Calu3 (cell line): ENCODE data around the gene MFN1. TPM values are rescaled to one million over a fixed set of nuclear protein-coding genes. Genes with fewer than 3 reads are reported as not detected.

Source experiments
- BruUV-seq: library from RNA; stranded (reverse); fragments of 400-500 nt; replicated peaks from 2 replicates; lab custom pipeline; 2021; lab: Mats Ljungman, UMichigan
- CTCF ChIA-PET: fragments of 300-600 bp; sonication (Branson Sonifier 250); formaldehyde crosslinking; loops from one replicate; lab custom pipeline; 2022; ENCODE audit warnings: antibody characterized with exemption; lab: Charles Lee
- DNase-seq: peaks from one replicate; pipeline ENCODE4 v3.0.0; 2022
- H3K27ac Mint-ChIP-seq: one replicate; pipeline ENCODE4 v1.8.0; 2022; ENCODE audit warnings: mixed read lengths; ENCODE audit not compliant: unreplicated experiment
- H3K27me3 Mint-ChIP-seq: one replicate; pipeline ENCODE4 v1.8.0; 2022; ENCODE audit warnings: mixed read lengths; ENCODE audit not compliant: unreplicated experiment
- H3K36me3 Mint-ChIP-seq: one replicate; pipeline ENCODE4 v1.8.0; 2022; ENCODE audit warnings: mild to moderate bottlenecking, moderate library complexity, mixed read lengths; ENCODE audit not compliant: insufficient read depth, unreplicated experiment
- H3K4me1 Mint-ChIP-seq: one replicate; pipeline ENCODE4 v1.8.0; 2022; ENCODE audit warnings: mild to moderate bottlenecking, low read depth, mixed read lengths; ENCODE audit not compliant: unreplicated experiment
- H3K4me3 Mint-ChIP-seq: one replicate; pipeline ENCODE4 v1.8.0; 2022; ENCODE audit warnings: mild to moderate bottlenecking, low read depth, moderate library complexity, mixed read lengths; ENCODE audit not compliant: unreplicated experiment
- H3K9me3 Mint-ChIP-seq: one replicate; pipeline ENCODE4 v1.8.0; 2022; ENCODE audit warnings: low read depth, mixed read lengths; ENCODE audit not compliant: unreplicated experiment
- intact Hi-C: fragments of 100-400 bp; cut with micrococcal nuclease; formaldehyde crosslinking; loops from one replicate; pipeline ENCODE4 v1.10.0; 2022; ENCODE audit not compliant: unreplicated experiment
- total RNA-seq: library from RNA; stranded (reverse); gene quantifications from 2 replicates; pipeline ENCODE4 v1.2.3, GENCODE V29; 2022
- TF ChIP-seq, protein P1 (sequence below): fragments of 200-600 bp; IDR thresholded peaks from one replicate; pipeline ENCODE4 v1.8.0; 2022; ENCODE audit warnings: antibody characterized with exemption; ENCODE audit not compliant: unreplicated experiment

Gene MFN1
- total RNA-seq, 1 experiment from 2014 or later: 79.9 TPM

DNA sequence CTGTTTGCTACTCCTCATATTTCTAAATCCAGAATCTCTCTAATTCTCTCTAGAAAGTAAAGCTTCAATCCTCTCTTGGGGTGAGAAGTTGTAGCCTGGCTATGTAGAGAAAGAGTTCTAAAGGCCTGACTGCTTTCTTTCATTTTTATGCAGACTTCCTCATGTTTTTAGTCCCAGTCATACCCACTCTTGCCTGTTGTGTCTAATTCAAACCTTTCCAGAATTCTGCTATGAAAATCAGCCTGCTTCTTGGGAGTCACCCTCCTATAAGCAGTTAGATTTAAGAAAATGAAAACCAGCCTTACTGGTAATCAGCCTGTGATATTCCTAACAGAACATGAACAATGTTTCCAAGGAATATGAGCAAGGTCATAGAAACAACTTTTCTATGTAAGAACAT, 39.5 kb upstream of the MFN1 start:
- intact Hi-C loops: no loop called here
- TF ChIP-seq, protein P1, sequence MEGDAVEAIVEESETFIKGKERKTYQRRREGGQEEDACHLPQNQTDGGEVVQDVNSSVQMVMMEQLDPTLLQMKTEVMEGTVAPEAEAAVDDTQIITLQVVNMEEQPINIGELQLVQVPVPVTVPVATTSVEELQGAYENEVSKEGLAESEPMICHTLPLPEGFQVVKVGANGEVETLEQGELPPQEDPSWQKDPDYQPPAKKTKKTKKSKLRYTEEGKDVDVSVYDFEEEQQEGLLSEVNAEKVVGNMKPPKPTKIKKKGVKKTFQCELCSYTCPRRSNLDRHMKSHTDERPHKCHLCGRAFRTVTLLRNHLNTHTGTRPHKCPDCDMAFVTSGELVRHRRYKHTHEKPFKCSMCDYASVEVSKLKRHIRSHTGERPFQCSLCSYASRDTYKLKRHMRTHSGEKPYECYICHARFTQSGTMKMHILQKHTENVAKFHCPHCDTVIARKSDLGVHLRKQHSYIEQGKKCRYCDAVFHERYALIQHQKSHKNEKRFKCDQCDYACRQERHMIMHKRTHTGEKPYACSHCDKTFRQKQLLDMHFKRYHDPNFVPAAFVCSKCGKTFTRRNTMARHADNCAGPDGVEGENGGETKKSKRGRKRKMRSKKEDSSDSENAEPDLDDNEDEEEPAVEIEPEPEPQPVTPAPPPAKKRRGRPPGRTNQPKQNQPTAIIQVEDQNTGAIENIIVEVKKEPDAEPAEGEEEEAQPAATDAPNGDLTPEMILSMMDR: no peak
- H3K36me3 Mint-ChIP-seq: no peaks in the 10 kb centered on the region
- H3K4me3 Mint-ChIP-seq: no peak overlapping the region
- no peaks in the 10 kb centered on the region for H3K9me3 Mint-ChIP-seq
- no peaks in the 10 kb centered on the region for H3K4me1 Mint-ChIP-seq
- DNase-seq: no peak
- CTCF ChIA-PET: no interaction called here
- no peaks in the 10 kb centered on the region for H3K27me3 Mint-ChIP-seq
- BruUV-seq: no TSS peak
- no peak overlapping the region for H3K27ac Mint-ChIP-seq

DNA sequence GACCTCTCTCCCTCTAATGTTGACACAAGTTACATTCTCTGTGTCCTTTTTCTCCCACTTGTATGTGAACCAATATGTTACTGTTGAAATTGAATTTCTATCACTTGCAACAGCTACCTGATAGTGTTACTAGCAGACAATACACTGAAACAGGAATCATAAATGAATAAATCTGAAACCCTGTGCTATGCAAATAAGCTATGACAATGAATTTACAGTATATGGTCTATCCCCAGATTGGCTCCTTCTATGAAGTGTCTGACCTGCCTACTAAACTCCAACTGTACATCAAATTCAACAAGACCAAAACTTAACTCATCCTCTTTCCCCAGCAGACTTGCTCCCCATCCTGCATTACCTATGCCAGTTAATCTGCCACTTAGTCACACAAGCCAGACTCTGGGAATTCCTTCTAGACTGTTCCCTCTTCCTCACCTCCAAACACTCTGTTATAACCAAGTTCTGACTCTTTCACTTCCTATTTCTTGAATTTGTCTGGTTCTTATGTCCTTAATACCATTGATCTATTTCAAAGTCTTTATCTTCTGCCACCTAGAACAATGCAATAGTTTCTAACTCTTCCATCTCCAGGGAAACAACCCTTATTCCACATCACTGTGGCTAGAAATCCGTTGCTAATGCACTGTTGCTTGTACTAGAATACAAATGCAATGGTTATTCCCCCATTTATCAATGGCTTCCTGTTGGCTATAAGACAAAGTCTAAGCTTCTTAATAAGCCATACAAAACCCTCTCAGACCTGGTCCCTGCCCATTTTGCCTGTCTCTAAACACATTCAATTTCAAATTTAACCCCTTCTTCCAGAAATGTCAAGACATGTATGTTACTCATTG, 38.1 kb upstream of the MFN1 start:
- H3K4me1 Mint-ChIP-seq: no peaks in the 10 kb centered on the region
- no peaks in the 10 kb centered on the region for H3K27me3 Mint-ChIP-seq
- TF ChIP-seq, protein P1: no peak
- no TSS peak for BruUV-seq
- no peaks in the 10 kb centered on the region for H3K36me3 Mint-ChIP-seq
- no peak overlapping the region for H3K27ac Mint-ChIP-seq
- no peaks in the 10 kb centered on the region for H3K9me3 Mint-ChIP-seq
- intact Hi-C loops: no loop called here
- no peak for DNase-seq
- CTCF ChIA-PET: no interaction called here
- H3K4me3 Mint-ChIP-seq: no peak overlapping the region

DNA sequence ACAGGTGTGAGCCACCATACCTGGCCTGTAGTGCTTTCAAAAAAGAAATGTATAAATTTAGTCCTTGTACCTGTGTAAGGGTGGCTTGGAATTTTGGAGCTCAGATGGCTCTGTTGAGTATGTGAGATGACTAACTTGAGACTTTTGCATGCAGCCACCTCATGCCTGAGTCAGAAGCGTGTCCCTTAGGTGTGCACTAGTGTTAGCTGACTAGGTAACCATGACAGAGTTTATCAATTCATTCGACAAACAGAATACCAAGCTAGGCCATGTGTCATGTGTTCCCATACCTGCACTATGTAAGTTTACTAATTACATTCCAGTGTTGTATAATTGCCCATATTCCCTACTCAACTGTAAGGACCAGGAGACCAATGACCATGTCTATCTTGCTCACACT, 28.6 kb upstream of the MFN1 start:
- TF ChIP-seq, protein P1: no peak
- no peaks in the 10 kb centered on the region for H3K27me3 Mint-ChIP-seq
- no peak for DNase-seq
- no peak overlapping the region for H3K27ac Mint-ChIP-seq
- peaks cover 26% of the 10 kb centered on the region for H3K4me1 Mint-ChIP-seq
- CTCF ChIA-PET: no interaction called here
- peaks cover 23% of the 10 kb centered on the region for H3K36me3 Mint-ChIP-seq
- no peaks in the 10 kb centered on the region for H3K9me3 Mint-ChIP-seq
- H3K4me3 Mint-ChIP-seq: no peak overlapping the region
- BruUV-seq: no TSS peak
- intact Hi-C loops: loop anchor here (5.0 kb wide), 1 partner anchor 877 kb away; no protein-coding TSS in a partner anchor

DNA sequence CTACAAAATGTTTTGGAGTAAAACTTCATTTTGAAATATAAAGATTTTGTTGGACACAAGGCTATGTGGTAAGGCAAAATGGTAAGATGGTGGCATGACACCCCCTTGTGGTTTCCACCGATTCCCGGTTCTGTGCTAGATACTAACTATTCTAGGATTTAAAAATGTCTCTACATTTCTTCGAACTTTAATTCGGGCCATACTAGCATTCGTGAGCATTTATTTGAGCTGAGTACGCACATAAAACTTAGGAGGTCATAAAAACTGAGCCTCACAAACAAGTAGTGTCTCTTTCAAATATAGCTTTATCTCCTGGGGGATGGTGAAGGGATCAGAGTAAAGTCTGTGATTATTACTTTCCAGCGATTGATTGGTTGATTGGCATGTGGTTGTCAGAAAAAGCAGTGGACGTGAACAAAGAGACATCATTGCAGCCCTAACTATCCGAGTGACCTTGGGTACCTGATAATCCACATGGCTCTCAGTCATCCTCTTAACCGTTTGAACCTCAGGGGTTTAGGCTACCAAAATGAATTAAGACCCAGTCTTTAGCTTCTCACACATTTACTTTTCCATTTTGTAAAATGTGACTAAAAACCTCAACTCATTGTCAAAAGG, 25.7 kb upstream of the MFN1 start:
- CTCF ChIA-PET: interaction anchor here (0.7 to 1.7 kb wide), 5 partner anchors 26 to 236 kb away, joined by 3 to 8 read pairs (median 5); partner anchors contain the start of genes MFN1 and PIK3CA
- peaks cover 39% of the 10 kb centered on the region for H3K36me3 Mint-ChIP-seq
- no peaks in the 10 kb centered on the region for H3K27me3 Mint-ChIP-seq
- no TSS peak for BruUV-seq
- peak; percentile 51 for DNase-seq
- intact Hi-C loops: loop anchor here (1.0 to 5.0 kb wide), 4 partner anchors 216 to 354 kb away; no protein-coding TSS in a partner anchor
- peaks cover 30% of the 10 kb centered on the region for H3K4me1 Mint-ChIP-seq
- TF ChIP-seq, protein P1: peak; percentile 63
- no peaks in the 10 kb centered on the region for H3K9me3 Mint-ChIP-seq
- peak overlapping the region; percentile 85 for H3K4me3 Mint-ChIP-seq
- H3K27ac Mint-ChIP-seq: peak overlapping the region; percentile 74
